B cell (primary cell): ENCODE results near the gene OR4E2.

Source experiments
- CTCF ChIP-seq: fragments of 200-600 bp; IDR thresholded peaks from one replicate; pipeline ENCODE4 v1.8.0; 2022; ENCODE audit warnings: antibody characterized with exemption, mild to moderate bottlenecking
- EZH2 ChIP-seq: IDR thresholded peaks from 2 replicates; pipeline ENCODE4 v1.6.1; 2012; ENCODE audit warnings: borderline replicate concordance, low read depth, mild to moderate bottlenecking, moderate library complexity, low read length; ENCODE audit not compliant: insufficient read depth, poor library complexity, severe bottlenecking

DNA sequence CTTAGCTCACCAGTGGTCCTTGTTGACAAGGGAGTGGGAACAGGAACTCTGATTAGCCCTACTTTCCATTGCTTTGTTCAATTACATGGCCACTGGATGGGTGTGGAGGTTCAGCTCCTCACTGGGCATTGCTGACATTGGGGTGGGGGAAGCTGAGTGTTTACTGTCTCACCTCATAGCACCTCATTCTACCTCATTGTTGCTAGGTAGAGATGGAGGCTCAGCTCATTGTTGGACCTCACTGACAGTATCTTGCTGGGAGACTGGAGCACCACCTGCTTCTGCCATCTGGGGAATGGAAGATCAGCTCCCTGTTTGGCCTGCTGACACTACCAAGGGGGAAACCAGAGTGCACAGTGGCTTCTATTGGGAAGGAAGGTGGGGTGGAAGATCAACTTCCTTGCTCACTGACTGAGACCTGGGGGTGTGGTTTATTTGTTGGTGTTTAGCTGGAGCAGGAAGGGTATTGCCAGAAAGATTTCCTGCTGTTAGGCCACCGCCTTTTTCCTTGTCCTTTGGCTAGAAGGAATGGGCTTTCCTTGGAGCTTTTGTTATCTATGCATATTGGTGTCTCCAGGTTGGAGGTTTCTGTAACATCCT is 1.3 kb upstream of the OR4E2 start:
- TF ChIP-seq CTCF (no peak), EZH2 (no peak)
